SK-N-SH treated with all-trans-retinoic acid at 6 μM for 48 hours (cell line): ENCODE data around the gene EOLA1.
"Not testable (repeated sequence)": the region's sequence is repeated elsewhere in the genome, so short reads cannot be mapped to it uniquely, and the experiment has no call there.

Source experiments
- CREB5 ChIP-seq: fragments of 250-450 bp; sonication (Bioruptor Pico); IDR thresholded peaks from 2 replicates; pipeline ENCODE4 v1.5.1; 2020; ENCODE audit warnings: low read depth, mild to moderate bottlenecking, moderate library complexity
- ESRRG ChIP-seq: fragments of 250-450 bp; sonication (Bioruptor Pico); IDR thresholded peaks from 2 replicates; pipeline ENCODE4 v1.6.1; 2021; ENCODE audit warnings: mild to moderate bottlenecking
- PATZ1 ChIP-seq: fragments of 250-450 bp; sonication (Bioruptor Pico); IDR thresholded peaks from 2 replicates; pipeline ENCODE4 v1.8.0; 2020; ENCODE audit warnings: mild to moderate bottlenecking, moderate library complexity, borderline replicate concordance
- SNAI2 ChIP-seq: fragments of 250-450 bp; sonication (Bioruptor Pico); IDR thresholded peaks from 2 replicates; pipeline ENCODE4 v1.5.0; 2020; ENCODE audit warnings: mild to moderate bottlenecking, moderate library complexity
- ZFP3 ChIP-seq: fragments of 250-450 bp; sonication (Bioruptor Pico); IDR thresholded peaks from 2 replicates; pipeline ENCODE4 v1.5.0; 2020; ENCODE audit warnings: mild to moderate bottlenecking, moderate library complexity
- ZFP30 ChIP-seq: fragments of 450-650 bp; formaldehyde crosslinking; IDR thresholded peaks from 2 replicates; pipeline ENCODE4 v1.5.0; 2022; ENCODE audit warnings: mild to moderate bottlenecking, moderate library complexity
- ZNF70 ChIP-seq: fragments of 450-650 bp; formaldehyde crosslinking; IDR thresholded peaks from 2 replicates; pipeline ENCODE4 v1.5.0; 2020; ENCODE audit warnings: mild to moderate bottlenecking, moderate library complexity
- ZNF8 ChIP-seq: fragments of 450-650 bp; formaldehyde crosslinking; IDR thresholded peaks from 2 replicates; pipeline ENCODE4 v1.5.0; 2020; ENCODE audit warnings: mild to moderate bottlenecking, moderate library complexity
- TF ChIP-seq, protein P1 (sequence below): fragments of 250-450 bp; sonication (Bioruptor Pico); IDR thresholded peaks from 2 replicates; pipeline ENCODE4 v1.8.0; 2021; ENCODE audit warnings: low read depth, mild to moderate bottlenecking, moderate library complexity, borderline replicate concordance

DNA sequence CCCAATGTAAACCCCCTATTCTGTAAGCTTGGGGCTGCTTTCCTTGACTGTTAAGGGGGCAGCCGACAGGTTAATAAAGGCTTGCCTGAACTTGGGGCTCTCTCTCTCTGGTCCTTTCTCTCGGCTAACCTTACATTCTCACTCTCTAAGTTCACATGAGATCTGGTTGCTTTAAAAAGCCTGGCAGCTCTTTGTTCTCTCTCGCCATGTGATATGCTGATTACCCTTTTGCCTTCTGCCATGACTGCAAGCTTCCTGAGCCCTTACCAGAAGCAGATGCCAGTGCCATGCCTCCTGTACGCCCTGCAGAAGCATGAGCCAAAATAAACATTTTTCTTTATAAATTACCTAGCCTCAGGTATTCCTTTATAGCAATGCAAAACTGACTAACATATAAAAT is 14.4 kb downstream of the EOLA1 start:
- not testable (repeated sequence) for TF ChIP-seq ZFP30; ZNF8 (CRISPR knock-in tag); ZNF70 (CRISPR knock-in tag); PATZ1; ZFP3 (CRISPR knock-in tag); CREB5 (CRISPR knock-in tag); ESRRG (CRISPR knock-in tag); SNAI2 (CRISPR knock-in tag)
- TF ChIP-seq, protein P1, sequence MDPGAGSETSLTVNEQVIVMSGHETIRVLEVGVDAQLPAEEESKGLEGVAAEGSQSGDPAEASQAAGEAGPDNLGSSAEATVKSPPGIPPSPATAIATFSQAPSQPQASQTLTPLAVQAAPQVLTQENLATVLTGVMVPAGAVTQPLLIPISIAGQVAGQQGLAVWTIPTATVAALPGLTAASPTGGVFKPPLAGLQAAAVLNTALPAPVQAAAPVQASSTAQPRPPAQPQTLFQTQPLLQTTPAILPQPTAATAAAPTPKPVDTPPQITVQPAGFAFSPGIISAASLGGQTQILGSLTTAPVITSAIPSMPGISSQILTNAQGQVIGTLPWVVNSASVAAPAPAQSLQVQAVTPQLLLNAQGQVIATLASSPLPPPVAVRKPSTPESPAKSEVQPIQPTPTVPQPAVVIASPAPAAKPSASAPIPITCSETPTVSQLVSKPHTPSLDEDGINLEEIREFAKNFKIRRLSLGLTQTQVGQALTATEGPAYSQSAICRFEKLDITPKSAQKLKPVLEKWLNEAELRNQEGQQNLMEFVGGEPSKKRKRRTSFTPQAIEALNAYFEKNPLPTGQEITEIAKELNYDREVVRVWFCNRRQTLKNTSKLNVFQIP (CRISPR knock-in tag), result not testable (repeated sequence)
